ENCODE results near the gene LYRM1. TPM values are rescaled to one million over a fixed set of nuclear protein-coding genes. Genes with fewer than 3 reads are reported as not detected.

Gene LYRM1
- total and polyA plus RNA-seq, 2 experiments from 2014 or later = 18.7 to 24.8 TPM

DNA sequence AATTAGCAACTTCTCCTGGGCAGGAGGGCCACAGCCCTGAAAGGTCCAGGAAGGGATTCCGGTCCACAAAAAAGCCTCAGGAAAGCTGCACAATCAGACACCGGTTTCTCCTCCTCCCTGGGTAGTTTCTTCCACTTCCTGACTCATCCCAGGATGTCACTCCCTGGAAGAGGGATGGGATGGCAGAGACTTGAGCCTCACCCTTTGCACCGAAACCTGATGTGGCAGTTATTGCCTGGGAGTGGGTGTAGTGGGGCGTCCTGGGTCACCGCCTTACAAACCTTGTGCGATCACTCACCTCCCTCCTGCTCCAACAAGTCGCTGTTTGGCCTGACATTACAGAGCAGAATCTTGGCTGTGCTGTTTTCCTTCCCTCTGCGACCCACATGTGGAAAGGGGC lies 70.8 kb downstream of the LYRM1 start:
- Mint-ChIP-seq H3K4me1 (peaks cover 44% of the 10 kb centered on the region), H3K27ac (no peak overlapping the region), H3K36me3 (ENCODE audit: low read depth) (no peaks in the 10 kb centered on the region), H3K27me3 (ENCODE audit: insufficient read depth, low read depth, poor library complexity) (peaks cover 17% of the 10 kb centered on the region), H3K4me3 (no peak overlapping the region), H3K9me3 (no peaks in the 10 kb centered on the region)
- Histone ChIP-seq H3K4me3 (no peak overlapping the region), H3F3A (replicated peaks; ENCODE audit: low read depth) (peaks cover 9% of the 10 kb centered on the region), H3K4me1 (ENCODE audit: insufficient read depth) (peaks cover 41% of the 10 kb centered on the region), H2AFZ (peak overlapping the region; percentile 80), H3K79me2 (replicated peaks; ENCODE audit: insufficient read depth) (no peaks in the 10 kb centered on the region), H3K4me2 (no peak overlapping the region), H4K20me1 (replicated peaks; ENCODE audit: insufficient read depth) (no peaks in the 10 kb centered on the region), H3K27me3 (ENCODE audit: insufficient read depth) (no peaks in the 10 kb centered on the region), H3K27ac (ENCODE audit: low read depth) (no peak overlapping the region), H3K9me2 (ENCODE audit: insufficient read depth) (no peaks in the 10 kb centered on the region), H3K36me3 (ENCODE audit: insufficient read depth) (no peaks in the 10 kb centered on the region)
- TF ChIP-seq CREB1 (CRISPR knock-in tag; IDR thresholded peaks at IDR 0.05; ENCODE audit: low read depth) (no peak), JUNB (IDR thresholded peaks at IDR 0.05; ENCODE audit: unreplicated experiment) (no peak), STAT1 (IDR thresholded peaks at IDR 0.05; ENCODE audit: unreplicated experiment) (no peak), POLR2AphosphoS5 (IDR thresholded peaks at IDR 0.05; ENCODE audit: low read depth) (no peak), NANOG (IDR thresholded peaks at IDR 0.05; ENCODE audit: borderline replicate concordance) (no peak), EZH2phosphoT487 (IDR thresholded peaks at IDR 0.05; ENCODE audit: unreplicated experiment) (no peak), ZNF331 (CRISPR knock-in tag; IDR thresholded peaks at IDR 0.05; ENCODE audit: low read depth) (no peak), EZH2 (IDR thresholded peaks at IDR 0.05; ENCODE audit: low read depth, unreplicated experiment) (no peak), ZNF114 (CRISPR knock-in tag; IDR thresholded peaks at IDR 0.05) (no peak)
- TF ChIP-seq, protein P1, sequence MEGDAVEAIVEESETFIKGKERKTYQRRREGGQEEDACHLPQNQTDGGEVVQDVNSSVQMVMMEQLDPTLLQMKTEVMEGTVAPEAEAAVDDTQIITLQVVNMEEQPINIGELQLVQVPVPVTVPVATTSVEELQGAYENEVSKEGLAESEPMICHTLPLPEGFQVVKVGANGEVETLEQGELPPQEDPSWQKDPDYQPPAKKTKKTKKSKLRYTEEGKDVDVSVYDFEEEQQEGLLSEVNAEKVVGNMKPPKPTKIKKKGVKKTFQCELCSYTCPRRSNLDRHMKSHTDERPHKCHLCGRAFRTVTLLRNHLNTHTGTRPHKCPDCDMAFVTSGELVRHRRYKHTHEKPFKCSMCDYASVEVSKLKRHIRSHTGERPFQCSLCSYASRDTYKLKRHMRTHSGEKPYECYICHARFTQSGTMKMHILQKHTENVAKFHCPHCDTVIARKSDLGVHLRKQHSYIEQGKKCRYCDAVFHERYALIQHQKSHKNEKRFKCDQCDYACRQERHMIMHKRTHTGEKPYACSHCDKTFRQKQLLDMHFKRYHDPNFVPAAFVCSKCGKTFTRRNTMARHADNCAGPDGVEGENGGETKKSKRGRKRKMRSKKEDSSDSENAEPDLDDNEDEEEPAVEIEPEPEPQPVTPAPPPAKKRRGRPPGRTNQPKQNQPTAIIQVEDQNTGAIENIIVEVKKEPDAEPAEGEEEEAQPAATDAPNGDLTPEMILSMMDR (conservative IDR thresholded peaks at IDR 0.05; ENCODE audit: low read depth in 2 of 2) = no peak
- TF ChIP-seq, protein P2, sequence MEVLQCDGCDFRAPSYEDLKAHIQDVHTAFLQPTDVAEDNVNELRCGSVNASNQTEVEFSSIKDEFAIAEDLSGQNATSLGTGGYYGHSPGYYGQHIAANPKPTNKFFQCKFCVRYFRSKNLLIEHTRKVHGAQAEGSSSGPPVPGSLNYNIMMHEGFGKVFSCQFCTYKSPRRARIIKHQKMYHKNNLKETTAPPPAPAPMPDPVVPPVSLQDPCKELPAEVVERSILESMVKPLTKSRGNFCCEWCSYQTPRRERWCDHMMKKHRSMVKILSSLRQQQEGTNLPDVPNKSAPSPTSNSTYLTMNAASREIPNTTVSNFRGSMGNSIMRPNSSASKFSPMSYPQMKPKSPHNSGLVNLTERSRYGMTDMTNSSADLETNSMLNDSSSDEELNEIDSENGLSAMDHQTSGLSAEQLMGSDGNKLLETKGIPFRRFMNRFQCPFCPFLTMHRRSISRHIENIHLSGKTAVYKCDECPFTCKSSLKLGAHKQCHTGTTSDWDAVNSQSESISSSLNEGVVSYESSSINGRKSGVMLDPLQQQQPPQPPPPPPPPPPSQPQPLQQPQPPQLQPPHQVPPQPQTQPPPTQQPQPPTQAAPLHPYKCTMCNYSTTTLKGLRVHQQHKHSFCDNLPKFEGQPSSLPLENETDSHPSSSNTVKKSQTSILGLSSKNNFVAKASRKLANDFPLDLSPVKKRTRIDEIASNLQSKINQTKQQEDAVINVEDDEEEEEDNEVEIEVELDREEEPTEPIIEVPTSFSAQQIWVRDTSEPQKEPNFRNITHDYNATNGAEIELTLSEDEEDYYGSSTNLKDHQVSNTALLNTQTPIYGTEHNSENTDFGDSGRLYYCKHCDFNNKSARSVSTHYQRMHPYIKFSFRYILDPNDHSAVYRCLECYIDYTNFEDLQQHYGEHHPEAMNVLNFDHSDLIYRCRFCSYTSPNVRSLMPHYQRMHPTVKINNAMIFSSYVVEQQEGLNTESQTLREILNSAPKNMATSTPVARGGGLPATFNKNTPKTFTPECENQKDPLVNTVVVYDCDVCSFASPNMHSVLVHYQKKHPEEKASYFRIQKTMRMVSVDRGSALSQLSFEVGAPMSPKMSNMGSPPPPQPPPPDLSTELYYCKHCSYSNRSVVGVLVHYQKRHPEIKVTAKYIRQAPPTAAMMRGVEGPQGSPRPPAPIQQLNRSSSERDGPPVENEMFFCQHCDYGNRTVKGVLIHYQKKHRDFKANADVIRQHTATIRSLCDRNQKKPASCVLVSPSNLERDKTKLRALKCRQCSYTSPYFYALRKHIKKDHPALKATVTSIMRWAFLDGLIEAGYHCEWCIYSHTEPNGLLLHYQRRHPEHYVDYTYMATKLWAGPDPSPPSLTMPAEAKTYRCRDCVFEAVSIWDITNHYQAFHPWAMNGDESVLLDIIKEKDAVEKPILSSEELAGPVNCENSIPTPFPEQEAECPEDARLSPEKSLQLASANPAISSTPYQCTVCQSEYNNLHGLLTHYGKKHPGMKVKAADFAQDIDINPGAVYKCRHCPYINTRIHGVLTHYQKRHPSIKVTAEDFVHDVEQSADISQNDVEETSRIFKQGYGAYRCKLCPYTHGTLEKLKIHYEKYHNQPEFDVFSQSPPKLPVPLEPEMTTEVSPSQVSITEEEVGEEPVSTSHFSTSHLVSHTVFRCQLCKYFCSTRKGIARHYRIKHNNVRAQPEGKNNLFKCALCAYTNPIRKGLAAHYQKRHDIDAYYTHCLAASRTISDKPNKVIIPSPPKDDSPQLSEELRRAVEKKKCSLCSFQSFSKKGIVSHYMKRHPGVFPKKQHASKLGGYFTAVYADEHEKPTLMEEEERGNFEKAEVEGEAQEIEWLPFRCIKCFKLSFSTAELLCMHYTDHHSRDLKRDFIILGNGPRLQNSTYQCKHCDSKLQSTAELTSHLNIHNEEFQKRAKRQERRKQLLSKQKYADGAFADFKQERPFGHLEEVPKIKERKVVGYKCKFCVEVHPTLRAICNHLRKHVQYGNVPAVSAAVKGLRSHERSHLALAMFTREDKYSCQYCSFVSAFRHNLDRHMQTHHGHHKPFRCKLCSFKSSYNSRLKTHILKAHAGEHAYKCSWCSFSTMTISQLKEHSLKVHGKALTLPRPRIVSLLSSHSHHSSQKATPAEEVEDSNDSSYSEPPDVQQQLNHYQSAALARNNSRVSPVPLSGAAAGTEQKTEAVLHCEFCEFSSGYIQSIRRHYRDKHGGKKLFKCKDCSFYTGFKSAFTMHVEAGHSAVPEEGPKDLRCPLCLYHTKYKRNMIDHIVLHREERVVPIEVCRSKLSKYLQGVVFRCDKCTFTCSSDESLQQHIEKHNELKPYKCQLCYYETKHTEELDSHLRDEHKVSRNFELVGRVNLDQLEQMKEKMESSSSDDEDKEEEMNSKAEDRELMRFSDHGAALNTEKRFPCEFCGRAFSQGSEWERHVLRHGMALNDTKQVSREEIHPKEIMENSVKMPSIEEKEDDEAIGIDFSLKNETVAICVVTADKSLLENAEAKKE (CRISPR knock-in tag; IDR thresholded peaks at IDR 0.05) = no peak
- TF ChIP-seq, protein P3, sequence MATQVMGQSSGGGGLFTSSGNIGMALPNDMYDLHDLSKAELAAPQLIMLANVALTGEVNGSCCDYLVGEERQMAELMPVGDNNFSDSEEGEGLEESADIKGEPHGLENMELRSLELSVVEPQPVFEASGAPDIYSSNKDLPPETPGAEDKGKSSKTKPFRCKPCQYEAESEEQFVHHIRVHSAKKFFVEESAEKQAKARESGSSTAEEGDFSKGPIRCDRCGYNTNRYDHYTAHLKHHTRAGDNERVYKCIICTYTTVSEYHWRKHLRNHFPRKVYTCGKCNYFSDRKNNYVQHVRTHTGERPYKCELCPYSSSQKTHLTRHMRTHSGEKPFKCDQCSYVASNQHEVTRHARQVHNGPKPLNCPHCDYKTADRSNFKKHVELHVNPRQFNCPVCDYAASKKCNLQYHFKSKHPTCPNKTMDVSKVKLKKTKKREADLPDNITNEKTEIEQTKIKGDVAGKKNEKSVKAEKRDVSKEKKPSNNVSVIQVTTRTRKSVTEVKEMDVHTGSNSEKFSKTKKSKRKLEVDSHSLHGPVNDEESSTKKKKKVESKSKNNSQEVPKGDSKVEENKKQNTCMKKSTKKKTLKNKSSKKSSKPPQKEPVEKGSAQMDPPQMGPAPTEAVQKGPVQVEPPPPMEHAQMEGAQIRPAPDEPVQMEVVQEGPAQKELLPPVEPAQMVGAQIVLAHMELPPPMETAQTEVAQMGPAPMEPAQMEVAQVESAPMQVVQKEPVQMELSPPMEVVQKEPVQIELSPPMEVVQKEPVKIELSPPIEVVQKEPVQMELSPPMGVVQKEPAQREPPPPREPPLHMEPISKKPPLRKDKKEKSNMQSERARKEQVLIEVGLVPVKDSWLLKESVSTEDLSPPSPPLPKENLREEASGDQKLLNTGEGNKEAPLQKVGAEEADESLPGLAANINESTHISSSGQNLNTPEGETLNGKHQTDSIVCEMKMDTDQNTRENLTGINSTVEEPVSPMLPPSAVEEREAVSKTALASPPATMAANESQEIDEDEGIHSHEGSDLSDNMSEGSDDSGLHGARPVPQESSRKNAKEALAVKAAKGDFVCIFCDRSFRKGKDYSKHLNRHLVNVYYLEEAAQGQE (IDR thresholded peaks at IDR 0.05; ENCODE audit: unreplicated experiment) = no peak
- TF ChIP-seq, protein P4, sequence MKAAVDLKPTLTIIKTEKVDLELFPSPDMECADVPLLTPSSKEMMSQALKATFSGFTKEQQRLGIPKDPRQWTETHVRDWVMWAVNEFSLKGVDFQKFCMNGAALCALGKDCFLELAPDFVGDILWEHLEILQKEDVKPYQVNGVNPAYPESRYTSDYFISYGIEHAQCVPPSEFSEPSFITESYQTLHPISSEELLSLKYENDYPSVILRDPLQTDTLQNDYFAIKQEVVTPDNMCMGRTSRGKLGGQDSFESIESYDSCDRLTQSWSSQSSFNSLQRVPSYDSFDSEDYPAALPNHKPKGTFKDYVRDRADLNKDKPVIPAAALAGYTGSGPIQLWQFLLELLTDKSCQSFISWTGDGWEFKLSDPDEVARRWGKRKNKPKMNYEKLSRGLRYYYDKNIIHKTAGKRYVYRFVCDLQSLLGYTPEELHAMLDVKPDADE (IDR thresholded peaks at IDR 0.05) = no peak
- DNase-seq (ENCODE audit: low spot score) (no peak), ATAC-seq (no peak)
